HepG2 (cell line): ENCODE results near the gene ZNF621. TPM values are rescaled to one million over a fixed set of nuclear protein-coding genes. Genes with fewer than 3 reads are reported as not detected.

Experiments
- ATF1 ChIP-seq: IDR thresholded peaks from 2 replicates; pipeline ENCODE4 v1.6.1; 2016; ENCODE audit warnings: mild to moderate bottlenecking, control low read depth
- FOXA1 ChIP-seq, 2 experiments: fragments of 450-650 bp in 1 of 2; sonication (generic) in 1 of 2; formaldehyde crosslinking in 1 of 2; IDR thresholded peaks; 2 replicates each; pipeline versions ENCODE4 v1.4.0 to v1.6.1; 2016 to 2020; ENCODE audit warnings: missing genetic modification reagents in 1 of 2
- MEIS2 ChIP-seq: sonication (generic); formaldehyde crosslinking; IDR thresholded peaks from 2 replicates; pipeline ENCODE4 v1.9.0; 2021; ENCODE audit warnings: mild to moderate bottlenecking, missing genetic modification reagents
- NFE2 ChIP-seq: sonication (generic); formaldehyde crosslinking; IDR thresholded peaks from 2 replicates; pipeline ENCODE4 v1.4.0; 2020; ENCODE audit warnings: missing genetic modification reagents
- RBAK ChIP-seq: sonication (generic); formaldehyde crosslinking; IDR thresholded peaks from 2 replicates; pipeline ENCODE4 v1.5.1; 2020; ENCODE audit warnings: mild to moderate bottlenecking, missing genetic modification reagents
- SMARCC2 ChIP-seq: fragments of 450-650 bp; IDR thresholded peaks from 2 replicates; pipeline ENCODE4 v1.6.1; 2017; ENCODE audit warnings: antibody characterized with exemption, mild to moderate bottlenecking
- SOX6 ChIP-seq, 2 experiments: fragments of 450-650 bp in 1 of 2; sonication (generic) in 1 of 2; formaldehyde crosslinking in 1 of 2; IDR thresholded peaks; 2 replicates each; pipeline versions ENCODE4 v1.4.0 to v1.6.1; 2017 to 2020; ENCODE audit warnings: antibody characterized with exemption in 1 of 2, mild to moderate bottlenecking in 1 of 2, missing genetic modification reagents in 1 of 2
- ZNF615 ChIP-seq: sonication (generic); formaldehyde crosslinking; IDR thresholded peaks from 2 replicates; pipeline ENCODE4 v1.5.0; 2020; ENCODE audit warnings: mild to moderate bottlenecking, missing genetic modification reagents, borderline replicate concordance
- ZNF775 ChIP-seq: sonication (generic); formaldehyde crosslinking; IDR thresholded peaks from 2 replicates; pipeline ENCODE4 v1.4.0; 2020; ENCODE audit warnings: missing genetic modification reagents, mild to moderate bottlenecking, moderate library complexity, borderline replicate concordance
- ZNF83 ChIP-seq: sonication (generic); formaldehyde crosslinking; IDR thresholded peaks from 2 replicates; pipeline ENCODE4 v1.4.0; 2020; ENCODE audit warnings: missing genetic modification reagents, mild to moderate bottlenecking, borderline replicate concordance
- polyA plus RNA-seq, 8 experiments: library from polyadenylated mRNA; depleted of rRNA in 3 of 8; stranded (reverse) in 7 of 8; unstranded in 1 of 8; fragments of >200 nt; fragmentation: Illumina TruSeq in 4 of 8; extraction: Trizol in 4 of 8; gene quantifications; 2 replicates each; pipeline versions ENCODE4 v1.2.1 to v1.2.3, GENCODE V29; 2011 to 2016; ENCODE audit warnings: low read depth in 4 of 8, missing spikeins in 1 of 8, mixed read lengths in 1 of 8; ENCODE audit not compliant: insufficient read depth in 1 of 8
- total RNA-seq, 5 experiments: library from RNA; depleted of rRNA; stranded (reverse); fragments of >200 nt; fragmentation: Illumina TruSeq; extraction: Trizol; gene quantifications; 2 replicates each; pipeline ENCODE4 v1.2.3, GENCODE V29; 2016; ENCODE audit warnings: low read depth in 1 of 5
- TF ChIP-seq, protein P1 (sequence below): IDR thresholded peaks from 2 replicates; pipeline ENCODE4 v1.6.1; 2018; ENCODE audit warnings: missing genetic modification reagents
- TF ChIP-seq, protein P2 (sequence below): sonication (generic); formaldehyde crosslinking; IDR thresholded peaks from 2 replicates; pipeline ENCODE4 v1.8.0; 2022; ENCODE audit warnings: missing genetic modification reagents, mild to moderate bottlenecking, moderate library complexity, borderline replicate concordance
- TF ChIP-seq, protein P3 (sequence below): IDR thresholded peaks from 2 replicates; pipeline ENCODE4 v1.6.1; 2016; ENCODE audit warnings: low read depth, control low read depth
- TF ChIP-seq, protein P4 (sequence below): sonication (generic); formaldehyde crosslinking; IDR thresholded peaks from 2 replicates; pipeline ENCODE4 v1.9.0; 2021; ENCODE audit warnings: missing genetic modification reagents, mild to moderate bottlenecking, borderline replicate concordance

Gene ZNF621
- total and polyA plus RNA-seq, 2 of the 13 experiments (the other 11 are each of a cell fraction or from before 2014, with no cell fraction given), result 13.2 to 14.9 TPM

DNA sequence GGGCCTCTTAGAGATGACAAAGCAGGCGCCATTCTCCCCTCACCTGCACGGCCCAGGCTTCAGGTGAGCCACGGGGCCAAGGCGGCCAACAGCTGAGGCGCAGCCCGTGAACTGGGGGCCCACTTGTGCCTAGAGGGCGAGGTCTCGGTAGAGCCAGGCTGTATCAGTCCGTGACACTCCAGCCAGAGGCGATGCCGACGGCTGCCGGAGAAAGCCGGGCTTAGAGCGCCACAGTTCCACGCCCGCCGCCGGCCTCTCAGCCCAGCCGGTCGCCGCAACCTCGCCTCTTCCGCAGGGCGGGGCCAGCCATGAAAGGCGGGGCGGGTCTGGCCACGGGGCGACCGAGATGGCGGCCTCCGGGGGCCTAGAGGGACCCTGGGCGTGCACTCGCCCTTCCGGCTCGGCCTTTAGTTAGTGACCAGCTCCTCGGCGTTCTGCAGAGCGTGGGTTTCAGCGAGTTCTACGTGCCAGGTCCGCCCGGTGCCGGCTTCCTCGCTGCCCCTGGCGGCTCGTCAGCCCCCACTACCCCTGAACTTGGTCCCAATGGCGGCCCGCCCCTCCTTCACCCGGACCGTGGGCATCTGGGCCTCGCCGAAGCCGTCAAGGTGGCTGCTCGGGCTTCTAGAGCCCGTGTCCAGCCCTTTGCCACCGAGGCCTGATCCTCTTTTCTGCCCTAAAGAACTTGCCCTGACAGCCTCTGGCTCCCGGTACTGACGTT, at the start of gene ZNF621 (continued):
- TF ChIP-seq, protein P1, sequence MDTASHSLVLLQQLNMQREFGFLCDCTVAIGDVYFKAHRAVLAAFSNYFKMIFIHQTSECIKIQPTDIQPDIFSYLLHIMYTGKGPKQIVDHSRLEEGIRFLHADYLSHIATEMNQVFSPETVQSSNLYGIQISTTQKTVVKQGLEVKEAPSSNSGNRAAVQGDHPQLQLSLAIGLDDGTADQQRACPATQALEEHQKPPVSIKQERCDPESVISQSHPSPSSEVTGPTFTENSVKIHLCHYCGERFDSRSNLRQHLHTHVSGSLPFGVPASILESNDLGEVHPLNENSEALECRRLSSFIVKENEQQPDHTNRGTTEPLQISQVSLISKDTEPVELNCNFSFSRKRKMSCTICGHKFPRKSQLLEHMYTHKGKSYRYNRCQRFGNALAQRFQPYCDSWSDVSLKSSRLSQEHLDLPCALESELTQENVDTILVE (CRISPR knock-in tag), result no peak
- TF ChIP-seq MEIS2 (CRISPR knock-in tag), result peak; percentile 77; the same call in 1 of the 2 replicates
- no peak for TF ChIP-seq RBAK (CRISPR knock-in tag)
- TF ChIP-seq, protein P2, sequence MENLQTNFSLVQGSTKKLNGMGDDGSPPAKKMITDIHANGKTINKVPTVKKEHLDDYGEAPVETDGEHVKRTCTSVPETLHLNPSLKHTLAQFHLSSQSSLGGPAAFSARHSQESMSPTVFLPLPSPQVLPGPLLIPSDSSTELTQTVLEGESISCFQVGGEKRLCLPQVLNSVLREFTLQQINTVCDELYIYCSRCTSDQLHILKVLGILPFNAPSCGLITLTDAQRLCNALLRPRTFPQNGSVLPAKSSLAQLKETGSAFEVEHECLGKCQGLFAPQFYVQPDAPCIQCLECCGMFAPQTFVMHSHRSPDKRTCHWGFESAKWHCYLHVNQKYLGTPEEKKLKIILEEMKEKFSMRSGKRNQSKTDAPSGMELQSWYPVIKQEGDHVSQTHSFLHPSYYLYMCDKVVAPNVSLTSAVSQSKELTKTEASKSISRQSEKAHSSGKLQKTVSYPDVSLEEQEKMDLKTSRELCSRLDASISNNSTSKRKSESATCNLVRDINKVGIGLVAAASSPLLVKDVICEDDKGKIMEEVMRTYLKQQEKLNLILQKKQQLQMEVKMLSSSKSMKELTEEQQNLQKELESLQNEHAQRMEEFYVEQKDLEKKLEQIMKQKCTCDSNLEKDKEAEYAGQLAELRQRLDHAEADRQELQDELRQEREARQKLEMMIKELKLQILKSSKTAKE (CRISPR knock-in tag), result no peak
- no peak; the same call in 1 of the 2 replicates for TF ChIP-seq ATF1 (CRISPR knock-in tag)
- no peak for TF ChIP-seq SOX6 (IDR thresholded peaks at IDR 0.05)
- TF ChIP-seq SOX6 (CRISPR knock-in tag; IDR thresholded peaks at IDR 0.05), result peak; percentile 80
- TF ChIP-seq, protein P3, sequence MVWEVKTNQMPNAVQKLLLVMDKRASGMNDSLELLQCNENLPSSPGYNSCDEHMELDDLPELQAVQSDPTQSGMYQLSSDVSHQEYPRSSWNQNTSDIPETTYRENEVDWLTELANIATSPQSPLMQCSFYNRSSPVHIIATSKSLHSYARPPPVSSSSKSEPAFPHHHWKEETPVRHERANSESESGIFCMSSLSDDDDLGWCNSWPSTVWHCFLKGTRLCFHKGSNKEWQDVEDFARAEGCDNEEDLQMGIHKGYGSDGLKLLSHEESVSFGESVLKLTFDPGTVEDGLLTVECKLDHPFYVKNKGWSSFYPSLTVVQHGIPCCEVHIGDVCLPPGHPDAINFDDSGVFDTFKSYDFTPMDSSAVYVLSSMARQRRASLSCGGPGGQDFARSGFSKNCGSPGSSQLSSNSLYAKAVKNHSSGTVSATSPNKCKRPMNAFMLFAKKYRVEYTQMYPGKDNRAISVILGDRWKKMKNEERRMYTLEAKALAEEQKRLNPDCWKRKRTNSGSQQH, result no peak; the same call in none of the 2 replicates
- TF ChIP-seq ZNF615 (CRISPR knock-in tag), result 0 out of 2 replicates have a peak, but pooled peaks have one; percentile 67
- TF ChIP-seq, protein P4, sequence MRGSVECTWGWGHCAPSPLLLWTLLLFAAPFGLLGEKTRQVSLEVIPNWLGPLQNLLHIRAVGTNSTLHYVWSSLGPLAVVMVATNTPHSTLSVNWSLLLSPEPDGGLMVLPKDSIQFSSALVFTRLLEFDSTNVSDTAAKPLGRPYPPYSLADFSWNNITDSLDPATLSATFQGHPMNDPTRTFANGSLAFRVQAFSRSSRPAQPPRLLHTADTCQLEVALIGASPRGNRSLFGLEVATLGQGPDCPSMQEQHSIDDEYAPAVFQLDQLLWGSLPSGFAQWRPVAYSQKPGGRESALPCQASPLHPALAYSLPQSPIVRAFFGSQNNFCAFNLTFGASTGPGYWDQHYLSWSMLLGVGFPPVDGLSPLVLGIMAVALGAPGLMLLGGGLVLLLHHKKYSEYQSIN (CRISPR knock-in tag), result no peak
- no peak for TF ChIP-seq ZNF775 (CRISPR knock-in tag)
- TF ChIP-seq ZNF83 (CRISPR knock-in tag), result peak; percentile 44; the same call in 1 of the 2 replicates
- no peak for TF ChIP-seq SMARCC2
- no peak for TF ChIP-seq NFE2 (CRISPR knock-in tag)
- TF ChIP-seq FOXA1 (IDR thresholded peaks at IDR 0.05), result no peak
- no peak for TF ChIP-seq FOXA1 (CRISPR knock-in tag; IDR thresholded peaks at IDR 0.05)
